HEK293 (cell line): ENCODE data around the gene SRSF1.

ENCODE experiments used
- CTCF ChIA-PET: fragments of 350-600 bp; formaldehyde crosslinking; extraction: SDS; loops from one replicate; lab custom pipeline; 2021; ENCODE audit warnings: antibody characterized with exemption; lab: Yijun Ruan, JAX
- POLR2A ChIA-PET: fragments of 300-600 bp; formaldehyde crosslinking; extraction: SDS; loops from one replicate; lab custom pipeline; 2020; ENCODE audit warnings: antibody characterized with exemption, inconsistent platforms; lab: Yijun Ruan, JAX
- H3K27ac ChIP-seq: fragments of 200-500 bp; sonication (Bioruptor generic); 2 replicates; pipeline ENCODE4 v1.5.1; 2014; ENCODE audit warnings: low read depth, low read length, control low read depth, inconsistent platforms; ENCODE audit errors: extremely low read depth
- H3K36me3 ChIP-seq, 2 experiments: fragments of 200-500 bp in 1 of 2; sonication (Bioruptor generic) in 1 of 2; 1 replicate in 1 of 2; 2 replicates in 1 of 2; pipeline ENCODE4 v1.5.1; 2014 to 2017; ENCODE audit warnings: inconsistent platforms in 2 of 2, low read length in 2 of 2; ENCODE audit not compliant: control insufficient read depth in 2 of 2, insufficient read depth in 1 of 2
- H3K4me1 ChIP-seq: fragments of 200-500 bp; sonication (Bioruptor generic); 2 replicates; pipeline ENCODE4 v1.5.1; 2014; ENCODE audit warnings: mild to moderate bottlenecking, low read length, inconsistent platforms; ENCODE audit not compliant: control insufficient read depth, insufficient read depth
- H3K4me3 ChIP-seq: 2 replicates; pipeline ENCODE4 v1.5.1; 2011; ENCODE audit warnings: low read depth, mild to moderate bottlenecking, control low read depth, low read length, moderate library complexity
- H3K9me3 ChIP-seq: fragments of 200-500 bp; sonication (Bioruptor generic); 2 replicates; pipeline ENCODE4 v1.5.1; 2014; ENCODE audit warnings: low read depth, low read length, inconsistent platforms; ENCODE audit not compliant: control insufficient read depth, insufficient read depth
- GFI1B ChIP-seq: fragments of 450-650 bp; formaldehyde crosslinking; IDR thresholded peaks from 2 replicates; pipeline ENCODE4 v1.5.1; 2016; ENCODE audit warnings: missing biosample characterization, missing genetic modification characterization
- GLI2 ChIP-seq: fragments of 450-650 bp; formaldehyde crosslinking; IDR thresholded peaks from 2 replicates; pipeline ENCODE4; 2017; ENCODE audit warnings: missing biosample characterization, missing genetic modification characterization, low read depth, borderline replicate concordance
- GLI4 ChIP-seq: fragments of 450-650 bp; formaldehyde crosslinking; IDR thresholded peaks from 2 replicates; pipeline ENCODE4 v1.5.1; 2016; ENCODE audit warnings: missing biosample characterization, missing genetic modification characterization
- GLIS2 ChIP-seq: fragments of 450-650 bp; formaldehyde crosslinking; IDR thresholded peaks from 2 replicates; pipeline ENCODE4 v1.5.1; 2016; ENCODE audit warnings: missing biosample characterization, missing genetic modification characterization
- HOXA7 ChIP-seq: sonication (generic); formaldehyde crosslinking; IDR thresholded peaks from 2 replicates; pipeline ENCODE4 v1.8.1; 2022; ENCODE audit warnings: missing genetic modification reagents, borderline replicate concordance
- MYNN ChIP-seq: fragments of 450-650 bp; formaldehyde crosslinking; IDR thresholded peaks from 2 replicates; pipeline ENCODE4 v1.5.1; 2016; ENCODE audit warnings: missing biosample characterization, missing genetic modification characterization, borderline replicate concordance
- YY2 ChIP-seq: fragments of 450-650 bp; formaldehyde crosslinking; IDR thresholded peaks from 2 replicates; pipeline ENCODE4 v1.5.1; 2016; ENCODE audit warnings: missing biosample characterization, missing genetic modification characterization
- ZBTB48 ChIP-seq: fragments of 450-650 bp; formaldehyde crosslinking; IDR thresholded peaks from 2 replicates; pipeline ENCODE4 v1.5.1; 2016; ENCODE audit warnings: missing biosample characterization, missing genetic modification characterization
- ZBTB8A ChIP-seq: fragments of 450-650 bp; formaldehyde crosslinking; IDR thresholded peaks from 2 replicates; pipeline ENCODE4 v1.5.1; 2016; ENCODE audit warnings: missing biosample characterization, missing genetic modification characterization
- ZNF140 ChIP-seq: fragments of 450-650 bp; formaldehyde crosslinking; IDR thresholded peaks from 2 replicates; pipeline ENCODE4 v1.5.1; 2016; ENCODE audit warnings: missing biosample characterization, missing genetic modification characterization
- ZNF16 ChIP-seq: fragments of 450-650 bp; formaldehyde crosslinking; IDR thresholded peaks from 2 replicates; pipeline ENCODE4 v1.5.1; 2016; ENCODE audit warnings: low read depth, missing biosample characterization, missing genetic modification characterization
- ZNF23 ChIP-seq: fragments of 450-650 bp; formaldehyde crosslinking; IDR thresholded peaks from 2 replicates; pipeline ENCODE4 v1.5.1; 2016; ENCODE audit warnings: missing biosample characterization, missing genetic modification characterization, borderline replicate concordance
- ZNF248 ChIP-seq: fragments of 450-650 bp; formaldehyde crosslinking; IDR thresholded peaks from 2 replicates; pipeline ENCODE4 v1.5.1; 2017; ENCODE audit warnings: missing biosample characterization, missing genetic modification characterization
- ZNF423 ChIP-seq: fragments of 450-650 bp; formaldehyde crosslinking; IDR thresholded peaks from 2 replicates; pipeline ENCODE4 v1.5.1; 2016; ENCODE audit warnings: missing biosample characterization, missing genetic modification characterization
- ZNF501 ChIP-seq: fragments of 450-650 bp; formaldehyde crosslinking; IDR thresholded peaks from 2 replicates; pipeline ENCODE4 v1.5.1; 2016; ENCODE audit warnings: missing biosample characterization, missing genetic modification characterization
- ZNF670 ChIP-seq: fragments of 450-650 bp; formaldehyde crosslinking; IDR thresholded peaks from 2 replicates; pipeline ENCODE4 v1.5.1; 2016; ENCODE audit warnings: missing biosample characterization, missing genetic modification characterization, low read depth
- TF ChIP-seq, protein P1 (sequence below): fragments of 450-650 bp; formaldehyde crosslinking; IDR thresholded peaks from 2 replicates; pipeline ENCODE4 v1.5.1; 2016; ENCODE audit warnings: missing biosample characterization, missing genetic modification characterization
- TF ChIP-seq, protein P2 (sequence below): fragments of 450-650 bp; formaldehyde crosslinking; conservative IDR thresholded peaks from 2 replicates; pipeline ENCODE4 v1.5.1; 2016; ENCODE audit warnings: low read depth, missing biosample characterization, missing genetic modification characterization
- TF ChIP-seq, protein P3 (sequence below): fragments of 450-650 bp; formaldehyde crosslinking; IDR thresholded peaks from 2 replicates; pipeline ENCODE4 v1.5.1; 2016; ENCODE audit warnings: missing biosample characterization, missing genetic modification characterization
- TF ChIP-seq, protein P4 (sequence below): fragments of 450-650 bp; IDR thresholded peaks from 2 replicates; pipeline ENCODE4 v1.5.1; 2018; ENCODE audit warnings: missing biosample characterization, missing genetic modification characterization
- TF ChIP-seq, protein P5 (sequence below): fragments of 450-650 bp; formaldehyde crosslinking; IDR thresholded peaks from 2 replicates; pipeline ENCODE4 v1.5.1; 2016; ENCODE audit warnings: missing biosample characterization, missing genetic modification characterization
- TF ChIP-seq, protein P6 (sequence below): fragments of 450-650 bp; formaldehyde crosslinking; IDR thresholded peaks from 2 replicates; pipeline ENCODE4 v1.5.1; 2016; ENCODE audit warnings: missing biosample characterization, missing genetic modification characterization, borderline replicate concordance

SRSF1 gene

DNA sequence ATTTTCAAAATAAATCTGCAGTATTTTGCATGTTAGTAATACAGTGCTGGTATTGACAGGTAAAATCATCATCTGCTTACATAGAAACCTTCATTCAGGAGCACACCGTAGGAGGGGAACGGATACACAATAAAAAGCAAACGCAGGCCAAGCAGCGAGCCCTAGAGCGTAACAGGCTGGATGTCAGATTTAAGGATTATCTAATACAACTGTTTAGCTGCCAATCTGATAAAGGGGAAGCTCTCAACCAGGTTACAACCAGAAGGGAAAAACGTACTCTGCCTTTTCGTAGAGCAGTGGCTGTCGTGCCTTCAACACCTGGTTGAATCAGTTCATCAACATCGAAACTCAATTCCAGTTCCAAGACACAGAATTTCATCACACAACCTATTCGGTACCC is 35.5 kb downstream of the SRSF1 start:
- ChIA-PET POLR2A (interaction anchor here (1.3 to 1.6 kb wide), 2 partner anchors 12 to 14 kb away, joined by 4 read pairs; no protein-coding TSS in a partner anchor), CTCF (interaction anchor here (0.6 to 2.0 kb wide), 7 partner anchors 9 to 452 kb away, joined by 3 to 5 read pairs (median 3); no protein-coding TSS in a partner anchor)
- H3K27ac ChIP-seq, result no peak overlapping the region
- peaks cover 30 to 48% of the 10 kb centered on the region in 2 experiments for H3K36me3 ChIP-seq
- no peak overlapping the region for H3K4me3 ChIP-seq
- no peaks in the 10 kb centered on the region for H3K9me3 ChIP-seq
- H3K4me1 ChIP-seq, result no peaks in the 10 kb centered on the region; the same call in 1 of the 2 replicates
- TF ChIP-seq, protein P1, sequence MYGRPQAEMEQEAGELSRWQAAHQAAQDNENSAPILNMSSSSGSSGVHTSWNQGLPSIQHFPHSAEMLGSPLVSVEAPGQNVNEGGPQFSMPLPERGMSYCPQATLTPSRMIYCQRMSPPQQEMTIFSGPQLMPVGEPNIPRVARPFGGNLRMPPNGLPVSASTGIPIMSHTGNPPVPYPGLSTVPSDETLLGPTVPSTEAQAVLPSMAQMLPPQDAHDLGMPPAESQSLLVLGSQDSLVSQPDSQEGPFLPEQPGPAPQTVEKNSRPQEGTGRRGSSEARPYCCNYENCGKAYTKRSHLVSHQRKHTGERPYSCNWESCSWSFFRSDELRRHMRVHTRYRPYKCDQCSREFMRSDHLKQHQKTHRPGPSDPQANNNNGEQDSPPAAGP (tag by site-specific recombination), result no peak
- TF ChIP-seq MYNN (tag by site-specific recombination) (no peak), ZNF423 (tag by site-specific recombination) (no peak), ZBTB48 (tag by site-specific recombination) (no peak), ZNF23 (tag by site-specific recombination) (no peak), HOXA7 (CRISPR knock-in tag) (no peak), GLI4 (tag by site-specific recombination) (no peak), YY2 (tag by site-specific recombination) (no peak), GFI1B (tag by site-specific recombination) (no peak), ZNF16 (tag by site-specific recombination) (no peak), GLIS2 (tag by site-specific recombination) (no peak), ZNF140 (tag by site-specific recombination) (no peak), ZNF248 (tag by site-specific recombination) (no peak)

DNA sequence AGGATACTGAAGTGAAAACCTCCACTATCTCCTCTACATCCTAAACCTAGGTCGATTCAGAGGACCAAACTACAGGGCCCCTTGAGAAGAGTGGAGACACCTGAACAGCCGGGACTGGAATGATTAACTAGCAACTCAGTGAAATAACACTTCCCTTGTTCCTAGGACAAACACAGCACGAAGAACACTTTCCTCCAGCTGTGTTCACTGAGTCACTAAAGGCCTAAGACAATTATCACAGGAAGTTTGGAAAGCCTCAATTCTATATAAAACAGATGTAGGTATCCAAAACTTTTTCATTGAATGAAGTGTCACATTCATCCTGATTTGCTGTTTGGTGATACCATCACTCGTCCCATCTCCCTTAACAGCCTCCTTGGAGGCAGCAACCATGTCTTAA is 36.3 kb downstream of the SRSF1 start:
- POLR2A ChIA-PET, result interaction anchor here (0.8 to 1.8 kb wide), 3 partner anchors 10 to 16 kb away, joined by 3 to 4 read pairs (median 4); no protein-coding TSS in a partner anchor
- CTCF ChIA-PET, result interaction anchor here (0.8 to 2.0 kb wide), 4 partner anchors 10 to 73 kb away, joined by 4 to 7 read pairs (median 5); no protein-coding TSS in a partner anchor
- Histone ChIP-seq H3K4me3 (no peak overlapping the region), H3K27ac (no peak overlapping the region), H3K9me3 (no peaks in the 10 kb centered on the region), H3K36me3 (peaks cover 21 to 39% of the 10 kb centered on the region in 2 experiments), H3K4me1 (no peaks in the 10 kb centered on the region; the same call in 1 of the 2 replicates)
- TF ChIP-seq, protein P2, sequence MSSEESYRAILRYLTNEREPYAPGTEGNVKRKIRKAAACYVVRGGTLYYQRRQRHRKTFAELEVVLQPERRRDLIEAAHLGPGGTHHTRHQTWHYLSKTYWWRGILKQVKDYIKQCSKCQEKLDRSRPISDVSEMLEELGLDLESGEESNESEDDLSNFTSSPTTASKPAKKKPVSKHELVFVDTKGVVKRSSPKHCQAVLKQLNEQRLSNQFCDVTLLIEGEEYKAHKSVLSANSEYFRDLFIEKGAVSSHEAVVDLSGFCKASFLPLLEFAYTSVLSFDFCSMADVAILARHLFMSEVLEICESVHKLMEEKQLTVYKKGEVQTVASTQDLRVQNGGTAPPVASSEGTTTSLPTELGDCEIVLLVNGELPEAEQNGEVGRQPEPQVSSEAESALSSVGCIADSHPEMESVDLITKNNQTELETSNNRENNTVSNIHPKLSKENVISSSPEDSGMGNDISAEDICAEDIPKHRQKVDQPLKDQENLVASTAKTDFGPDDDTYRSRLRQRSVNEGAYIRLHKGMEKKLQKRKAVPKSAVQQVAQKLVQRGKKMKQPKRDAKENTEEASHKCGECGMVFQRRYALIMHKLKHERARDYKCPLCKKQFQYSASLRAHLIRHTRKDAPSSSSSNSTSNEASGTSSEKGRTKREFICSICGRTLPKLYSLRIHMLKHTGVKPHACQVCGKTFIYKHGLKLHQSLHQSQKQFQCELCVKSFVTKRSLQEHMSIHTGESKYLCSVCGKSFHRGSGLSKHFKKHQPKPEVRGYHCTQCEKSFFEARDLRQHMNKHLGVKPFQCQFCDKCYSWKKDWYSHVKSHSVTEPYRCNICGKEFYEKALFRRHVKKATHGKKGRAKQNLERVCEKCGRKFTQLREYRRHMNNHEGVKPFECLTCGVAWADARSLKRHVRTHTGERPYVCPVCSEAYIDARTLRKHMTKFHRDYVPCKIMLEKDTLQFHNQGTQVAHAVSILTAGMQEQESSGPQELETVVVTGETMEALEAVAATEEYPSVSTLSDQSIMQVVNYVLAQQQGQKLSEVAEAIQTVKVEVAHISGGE (tag by site-specific recombination), result no peak
- TF ChIP-seq GLI2, result no peak
- no peak for TF ChIP-seq ZBTB8A
- TF ChIP-seq, protein P3, sequence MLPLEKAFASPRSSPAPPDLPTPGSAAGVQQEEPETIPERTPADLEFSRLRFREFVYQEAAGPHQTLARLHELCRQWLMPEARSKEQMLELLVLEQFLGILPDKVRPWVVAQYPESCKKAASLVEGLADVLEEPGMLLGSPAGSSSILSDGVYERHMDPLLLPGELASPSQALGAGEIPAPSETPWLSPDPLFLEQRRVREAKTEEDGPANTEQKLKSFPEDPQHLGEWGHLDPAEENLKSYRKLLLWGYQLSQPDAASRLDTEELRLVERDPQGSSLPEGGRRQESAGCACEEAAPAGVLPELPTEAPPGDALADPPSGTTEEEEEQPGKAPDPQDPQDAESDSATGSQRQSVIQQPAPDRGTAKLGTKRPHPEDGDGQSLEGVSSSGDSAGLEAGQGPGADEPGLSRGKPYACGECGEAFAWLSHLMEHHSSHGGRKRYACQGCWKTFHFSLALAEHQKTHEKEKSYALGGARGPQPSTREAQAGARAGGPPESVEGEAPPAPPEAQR (tag by site-specific recombination), result no peak
- TF ChIP-seq ZNF670 (tag by site-specific recombination), result no peak
- TF ChIP-seq, protein P4, sequence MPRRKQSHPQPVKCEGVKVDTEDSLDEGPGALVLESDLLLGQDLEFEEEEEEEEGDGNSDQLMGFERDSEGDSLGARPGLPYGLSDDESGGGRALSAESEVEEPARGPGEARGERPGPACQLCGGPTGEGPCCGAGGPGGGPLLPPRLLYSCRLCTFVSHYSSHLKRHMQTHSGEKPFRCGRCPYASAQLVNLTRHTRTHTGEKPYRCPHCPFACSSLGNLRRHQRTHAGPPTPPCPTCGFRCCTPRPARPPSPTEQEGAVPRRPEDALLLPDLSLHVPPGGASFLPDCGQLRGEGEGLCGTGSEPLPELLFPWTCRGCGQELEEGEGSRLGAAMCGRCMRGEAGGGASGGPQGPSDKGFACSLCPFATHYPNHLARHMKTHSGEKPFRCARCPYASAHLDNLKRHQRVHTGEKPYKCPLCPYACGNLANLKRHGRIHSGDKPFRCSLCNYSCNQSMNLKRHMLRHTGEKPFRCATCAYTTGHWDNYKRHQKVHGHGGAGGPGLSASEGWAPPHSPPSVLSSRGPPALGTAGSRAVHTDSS, result no peak
- no peak for TF ChIP-seq ZNF501 (tag by site-specific recombination)
- TF ChIP-seq, protein P5, sequence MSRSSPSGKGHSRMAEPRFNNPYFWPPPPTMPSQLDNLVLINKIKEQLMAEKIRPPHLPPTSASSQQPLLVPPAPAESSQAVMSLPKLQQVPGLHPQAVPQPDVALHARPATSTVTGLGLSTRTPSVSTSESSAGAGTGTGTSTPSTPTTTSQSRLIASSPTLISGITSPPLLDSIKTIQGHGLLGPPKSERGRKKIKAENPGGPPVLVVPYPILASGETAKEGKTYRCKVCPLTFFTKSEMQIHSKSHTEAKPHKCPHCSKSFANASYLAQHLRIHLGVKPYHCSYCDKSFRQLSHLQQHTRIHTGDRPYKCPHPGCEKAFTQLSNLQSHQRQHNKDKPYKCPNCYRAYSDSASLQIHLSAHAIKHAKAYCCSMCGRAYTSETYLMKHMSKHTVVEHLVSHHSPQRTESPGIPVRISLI (tag by site-specific recombination), result no peak
- TF ChIP-seq, protein P6, sequence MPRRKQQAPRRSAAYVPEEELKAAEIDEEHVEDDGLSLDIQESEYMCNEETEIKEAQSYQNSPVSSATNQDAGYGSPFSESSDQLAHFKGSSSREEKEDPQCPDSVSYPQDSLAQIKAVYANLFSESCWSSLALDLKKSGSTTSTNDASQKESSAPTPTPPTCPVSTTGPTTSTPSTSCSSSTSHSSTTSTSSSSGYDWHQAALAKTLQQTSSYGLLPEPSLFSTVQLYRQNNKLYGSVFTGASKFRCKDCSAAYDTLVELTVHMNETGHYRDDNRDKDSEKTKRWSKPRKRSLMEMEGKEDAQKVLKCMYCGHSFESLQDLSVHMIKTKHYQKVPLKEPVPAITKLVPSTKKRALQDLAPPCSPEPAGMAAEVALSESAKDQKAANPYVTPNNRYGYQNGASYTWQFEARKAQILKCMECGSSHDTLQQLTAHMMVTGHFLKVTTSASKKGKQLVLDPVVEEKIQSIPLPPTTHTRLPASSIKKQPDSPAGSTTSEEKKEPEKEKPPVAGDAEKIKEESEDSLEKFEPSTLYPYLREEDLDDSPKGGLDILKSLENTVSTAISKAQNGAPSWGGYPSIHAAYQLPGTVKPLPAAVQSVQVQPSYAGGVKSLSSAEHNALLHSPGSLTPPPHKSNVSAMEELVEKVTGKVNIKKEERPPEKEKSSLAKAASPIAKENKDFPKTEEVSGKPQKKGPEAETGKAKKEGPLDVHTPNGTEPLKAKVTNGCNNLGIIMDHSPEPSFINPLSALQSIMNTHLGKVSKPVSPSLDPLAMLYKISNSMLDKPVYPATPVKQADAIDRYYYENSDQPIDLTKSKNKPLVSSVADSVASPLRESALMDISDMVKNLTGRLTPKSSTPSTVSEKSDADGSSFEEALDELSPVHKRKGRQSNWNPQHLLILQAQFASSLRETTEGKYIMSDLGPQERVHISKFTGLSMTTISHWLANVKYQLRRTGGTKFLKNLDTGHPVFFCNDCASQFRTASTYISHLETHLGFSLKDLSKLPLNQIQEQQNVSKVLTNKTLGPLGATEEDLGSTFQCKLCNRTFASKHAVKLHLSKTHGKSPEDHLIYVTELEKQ, result no peak
